ENCODE measurements around the gene PPP1R18. TPM values are rescaled to one million over a fixed set of nuclear protein-coding genes. Genes with fewer than 3 reads are reported as not detected.

Gene PPP1R18
- total RNA-seq, 2 experiments from 2014 or later = 30.9 to 31.6 TPM

- Histone ChIP-seq H3K4me3 (ENCODE audit: low read length) (no peak overlapping the region), H3K36me3 (ENCODE audit: insufficient read depth, low read length) (peaks cover 39% of the 10 kb centered on the region), H3K4me1 (ENCODE audit: insufficient read depth, low read length) (peaks cover 27% of the 10 kb centered on the region), H3K27ac (ENCODE audit: low read depth in 1 of 2, low read length in 2 of 2) (no peak overlapping the region), H3K9me3 (ENCODE audit: control insufficient read depth in 1 of 2, insufficient read depth in 1 of 2, low read length in 2 of 2) (no peaks in the 10 kb centered on the region), H3K27me3 (ENCODE audit: control insufficient read depth in 1 of 2, insufficient read depth in 2 of 2, low read length in 2 of 2) (no peaks in the 10 kb centered on the region)
- peaks cover 25% of the 10 kb centered on the region for H3K4me1 Mint-ChIP-seq (ENCODE audit: low read depth)
- no peak overlapping the region for H3K27ac Mint-ChIP-seq
- no peak for TF ChIP-seq CTCF (IDR thresholded peaks at IDR 0.05)
- H3K4me3 Mint-ChIP-seq = no peak overlapping the region
- H3K9me3 Mint-ChIP-seq = no peaks in the 10 kb centered on the region
- H3K36me3 Mint-ChIP-seq (ENCODE audit: low read depth) = peaks cover 73% of the 10 kb centered on the region
- ChIA-PET POLR2A (no interaction called here), CTCF (interaction anchor here (20.2 kb wide), 1 partner anchor 36 kb away, joined by 526 read pairs; the partner anchor contains the start of gene DHX16)
- no peaks in the 10 kb centered on the region for H3K27me3 Mint-ChIP-seq
- ATAC-seq (ENCODE audit: poor library complexity) = no peak
- no peak for DNase-seq
- intact Hi-C loops (cut with DNase I, micrococcal nuclease) = no loop called here
Observed at GRCh38 chr6:30714263-30714662, 27.8 kb upstream of the PPP1R18 start.

DNA sequence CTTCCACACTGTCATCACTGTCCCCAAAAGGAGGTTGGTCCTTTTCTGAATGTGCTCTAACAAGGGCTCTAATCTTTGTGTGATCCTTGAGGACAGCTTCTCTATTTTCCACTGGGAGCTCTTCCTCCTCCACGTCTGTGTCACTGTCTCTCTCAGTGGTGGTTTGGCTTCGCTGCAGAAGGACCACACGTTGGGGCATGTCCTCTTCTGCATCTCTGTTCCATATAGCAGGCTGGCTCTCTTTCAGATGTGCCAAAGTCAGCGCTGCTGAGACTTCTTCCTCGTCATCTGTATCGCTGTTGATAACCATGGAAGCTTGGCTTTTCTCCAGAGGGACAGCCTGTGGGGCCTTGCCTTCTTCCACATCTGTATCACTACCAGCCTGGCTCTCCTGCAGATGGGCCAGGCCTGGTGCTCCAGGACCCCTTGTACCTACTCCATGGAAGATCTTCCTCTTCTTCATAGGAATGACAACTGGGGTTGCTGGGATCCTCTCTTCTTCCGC is 26.0 kb upstream of the PPP1R18 start:
- ATAC-seq (ENCODE audit: poor library complexity) = no peak
- no peak overlapping the region for H3K4me3 ChIP-seq (ENCODE audit: low read length)
- H3K27me3 ChIP-seq (ENCODE audit: control insufficient read depth in 1 of 2, insufficient read depth in 2 of 2, low read length in 2 of 2) = no peaks in the 10 kb centered on the region
- Mint-ChIP-seq H3K9me3 (no peaks in the 10 kb centered on the region), H3K4me1 (ENCODE audit: low read depth) (peaks cover 19% of the 10 kb centered on the region), H3K36me3 (ENCODE audit: low read depth) (peaks cover 85% of the 10 kb centered on the region), H3K4me3 (no peak overlapping the region), H3K27ac (no peak overlapping the region), H3K27me3 (no peaks in the 10 kb centered on the region)
- POLR2A ChIA-PET = interaction anchor here (2.3 kb wide), 1 partner anchor 27 kb away, joined by 6 read pairs; no protein-coding TSS in a partner anchor
- H3K36me3 ChIP-seq (ENCODE audit: insufficient read depth, low read length) = peaks cover 49% of the 10 kb centered on the region
- no peak for DNase-seq
- intact Hi-C loops (cut with DNase I, micrococcal nuclease) = no loop called here
- H3K27ac ChIP-seq (ENCODE audit: low read depth in 1 of 2, low read length in 2 of 2) = no peak overlapping the region
- no peak for TF ChIP-seq CTCF (IDR thresholded peaks at IDR 0.05)
- CTCF ChIA-PET = interaction anchor here (0.7 to 4.1 kb wide), 2 partner anchors 19 to 34 kb away, joined by 3 to 15 read pairs; no protein-coding TSS in a partner anchor
- no peaks in the 10 kb centered on the region for H3K9me3 ChIP-seq (ENCODE audit: control insufficient read depth in 1 of 2, insufficient read depth in 1 of 2, low read length in 2 of 2)
- peaks cover 11% of the 10 kb centered on the region for H3K4me1 ChIP-seq (ENCODE audit: insufficient read depth, low read length)

DNA sequence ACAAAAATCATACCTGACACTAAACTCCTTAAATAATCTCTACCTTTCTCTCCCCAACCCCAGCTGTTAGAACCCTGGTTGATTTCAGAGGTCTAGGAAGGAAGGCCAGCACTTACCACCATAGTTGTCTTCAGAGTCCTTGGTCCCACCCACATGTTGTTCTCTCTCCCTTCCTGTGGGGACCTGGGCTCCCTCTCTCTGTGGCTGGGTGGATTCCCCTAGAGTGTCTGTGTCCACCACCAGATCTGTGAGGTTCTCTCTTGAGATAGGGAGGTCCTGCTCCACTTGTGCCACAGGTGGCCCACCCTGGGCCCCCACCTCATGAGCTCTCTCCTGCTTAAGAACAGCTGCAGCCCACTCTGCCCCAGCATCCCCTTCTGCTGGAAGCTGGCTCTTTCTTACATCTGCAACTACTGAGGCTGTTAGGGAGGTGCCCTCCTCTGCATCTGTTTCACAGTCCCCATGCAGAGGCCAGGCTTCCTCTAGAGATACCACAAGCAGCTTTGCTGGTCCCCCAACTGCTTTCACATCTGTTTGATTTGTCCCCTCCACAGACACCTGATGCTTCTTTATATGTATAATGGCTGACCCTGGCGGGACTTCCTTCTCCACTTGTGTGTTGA is 25.4 kb upstream of the PPP1R18 start:
- Histone ChIP-seq H3K36me3 (ENCODE audit: insufficient read depth, low read length) (peaks cover 55% of the 10 kb centered on the region), H3K9me3 (ENCODE audit: control insufficient read depth in 1 of 2, insufficient read depth in 1 of 2, low read length in 2 of 2) (no peaks in the 10 kb centered on the region), H3K27me3 (ENCODE audit: control insufficient read depth in 1 of 2, insufficient read depth in 2 of 2, low read length in 2 of 2) (no peaks in the 10 kb centered on the region), H3K4me3 (ENCODE audit: low read length) (no peak overlapping the region), H3K27ac (ENCODE audit: low read depth in 1 of 2, low read length in 2 of 2) (no peak overlapping the region), H3K4me1 (ENCODE audit: insufficient read depth, low read length) (peaks cover 9% of the 10 kb centered on the region)
- ATAC-seq (ENCODE audit: poor library complexity) (no peak), DNase-seq (peak in 1 of 14 experiments; percentile 2)
- Mint-ChIP-seq H3K36me3 (ENCODE audit: low read depth) (peaks cover 85% of the 10 kb centered on the region), H3K4me1 (ENCODE audit: low read depth) (peaks cover 13% of the 10 kb centered on the region), H3K4me3 (no peak overlapping the region), H3K9me3 (no peaks in the 10 kb centered on the region), H3K27me3 (no peaks in the 10 kb centered on the region), H3K27ac (no peak overlapping the region)
- intact Hi-C loops (cut with DNase I, micrococcal nuclease) = no loop called here
- POLR2A ChIA-PET = interaction anchor here (2.3 kb wide), 1 partner anchor 27 kb away, joined by 6 read pairs; no protein-coding TSS in a partner anchor
- CTCF ChIA-PET = interaction anchor here (0.7 to 4.1 kb wide), 2 partner anchors 19 to 33 kb away, joined by 3 to 15 read pairs; no protein-coding TSS in a partner anchor
- TF ChIP-seq CTCF (IDR thresholded peaks at IDR 0.05) = no peak
